ENCODE data around the gene TTYH1.

The TTYH1 gene

GRCh38 chr19:54424660-54425381 is 9.6 kb downstream of the TTYH1 start:
- DNase-seq = no peak

GRCh38 chr19:54425382-54425723 is 10.1 kb downstream of the TTYH1 start:
- no peak for DNase-seq

DNA sequence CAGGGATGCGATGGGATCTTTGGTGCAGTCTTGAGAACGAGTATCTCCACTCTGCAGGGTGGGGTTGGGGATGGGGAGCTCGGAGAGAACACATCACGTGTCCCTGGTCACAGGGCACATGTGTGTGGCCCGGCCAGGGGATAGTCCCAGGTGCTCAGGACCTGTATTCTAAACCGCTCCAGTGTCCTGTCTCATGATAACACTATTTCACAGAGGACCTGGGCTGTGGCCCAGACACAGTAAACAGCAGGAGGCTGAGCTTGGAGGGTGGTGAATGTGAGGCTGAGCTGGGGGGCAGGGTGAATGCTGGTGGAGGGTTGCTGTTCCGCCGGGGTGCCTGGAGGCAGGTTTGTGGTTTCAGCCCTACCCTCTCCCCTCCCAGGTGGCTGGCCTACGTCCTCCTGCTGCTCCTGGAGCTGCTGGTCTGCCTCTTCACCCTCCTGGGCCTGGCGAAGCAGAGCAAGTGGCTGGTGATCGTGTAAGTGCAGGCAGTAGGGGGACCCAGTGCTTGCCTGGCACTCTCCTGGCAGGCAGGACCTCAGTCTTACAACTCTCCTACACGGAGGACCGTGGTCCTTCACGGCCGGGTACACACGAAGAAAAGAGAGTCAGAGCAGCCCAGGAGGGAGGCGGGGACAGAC is 11.1 kb downstream of the TTYH1 start:
- DNase-seq = no peak

DNA sequence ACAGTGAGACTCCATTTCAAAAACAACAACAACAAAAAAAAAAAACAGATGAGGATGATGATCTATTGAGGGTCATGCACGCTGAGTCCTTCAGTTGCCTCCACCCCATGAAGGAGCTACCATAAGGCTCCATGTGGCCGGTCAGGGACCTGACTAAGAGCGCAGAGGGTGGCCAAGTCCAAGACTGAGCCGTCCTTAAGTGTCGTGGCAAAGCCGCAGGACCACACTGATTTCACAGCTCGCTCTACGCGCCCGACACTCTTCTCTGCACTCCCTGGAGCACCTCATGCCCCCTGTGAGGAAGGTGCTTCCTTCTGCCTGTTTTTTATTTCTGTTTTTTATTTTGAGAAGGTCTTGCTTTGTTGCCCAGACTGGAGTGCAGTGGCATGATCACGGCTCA is 12.3 kb downstream of the TTYH1 start:
- DNase-seq = no peak

DNA sequence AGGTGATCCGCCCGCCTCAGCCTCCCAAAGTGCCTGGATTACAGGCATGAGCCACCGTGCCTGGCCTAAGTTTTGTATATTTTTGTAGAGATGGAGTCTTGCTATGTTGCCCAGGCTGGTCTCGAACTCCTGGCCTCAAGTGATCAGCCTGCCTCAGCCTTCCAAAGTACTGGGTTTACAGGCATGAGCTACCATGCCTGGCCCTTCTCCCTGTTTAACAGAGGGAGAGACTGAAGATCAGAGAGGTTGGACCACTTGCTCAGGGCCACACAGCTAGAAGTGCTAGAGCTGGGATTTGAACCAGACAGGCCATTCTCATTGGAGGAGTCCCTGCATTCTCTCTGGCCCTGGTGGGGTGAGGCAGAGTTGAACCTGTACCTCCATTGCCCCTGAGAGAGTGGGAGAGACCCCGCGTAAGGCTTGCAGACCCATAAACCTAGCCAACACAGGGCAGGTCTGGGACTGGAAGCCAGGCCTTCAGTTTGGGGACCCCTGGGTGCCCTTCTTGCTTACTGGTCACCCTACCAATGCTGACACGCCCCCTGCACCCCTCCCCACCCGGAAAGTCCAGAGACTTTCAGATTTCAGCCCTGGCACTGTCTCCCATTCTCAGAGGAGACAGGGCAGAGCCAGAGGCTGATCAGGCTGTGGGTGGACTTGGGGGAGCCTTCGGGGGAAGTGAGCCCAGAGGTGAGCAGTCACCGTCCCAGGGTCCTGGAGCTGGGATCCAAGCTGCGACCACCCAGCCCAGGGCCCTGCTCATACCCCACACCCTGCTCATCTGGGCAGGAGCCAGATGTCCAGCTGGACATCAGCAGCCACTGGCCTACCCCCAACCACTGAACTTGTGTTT is 13.3 kb downstream of the TTYH1 start:
- DNase-seq = no peak

DNA sequence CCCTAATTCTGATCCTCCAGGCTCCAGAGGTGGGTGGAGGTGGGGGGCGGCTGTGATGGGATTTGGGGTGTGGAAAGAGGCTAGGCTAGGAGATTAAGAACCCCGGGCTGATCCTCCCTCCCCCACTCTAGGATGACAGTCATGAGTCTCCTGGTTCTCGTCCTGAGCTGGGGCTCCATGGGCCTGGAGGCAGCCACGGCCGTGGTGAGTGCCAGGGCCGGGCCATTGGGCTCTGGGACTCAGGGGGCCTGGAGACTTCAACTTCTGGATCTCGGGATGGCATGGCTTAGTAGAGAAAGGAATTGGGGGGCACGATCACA is 13.9 kb downstream of the TTYH1 start:
- no peak for DNase-seq

DNA sequence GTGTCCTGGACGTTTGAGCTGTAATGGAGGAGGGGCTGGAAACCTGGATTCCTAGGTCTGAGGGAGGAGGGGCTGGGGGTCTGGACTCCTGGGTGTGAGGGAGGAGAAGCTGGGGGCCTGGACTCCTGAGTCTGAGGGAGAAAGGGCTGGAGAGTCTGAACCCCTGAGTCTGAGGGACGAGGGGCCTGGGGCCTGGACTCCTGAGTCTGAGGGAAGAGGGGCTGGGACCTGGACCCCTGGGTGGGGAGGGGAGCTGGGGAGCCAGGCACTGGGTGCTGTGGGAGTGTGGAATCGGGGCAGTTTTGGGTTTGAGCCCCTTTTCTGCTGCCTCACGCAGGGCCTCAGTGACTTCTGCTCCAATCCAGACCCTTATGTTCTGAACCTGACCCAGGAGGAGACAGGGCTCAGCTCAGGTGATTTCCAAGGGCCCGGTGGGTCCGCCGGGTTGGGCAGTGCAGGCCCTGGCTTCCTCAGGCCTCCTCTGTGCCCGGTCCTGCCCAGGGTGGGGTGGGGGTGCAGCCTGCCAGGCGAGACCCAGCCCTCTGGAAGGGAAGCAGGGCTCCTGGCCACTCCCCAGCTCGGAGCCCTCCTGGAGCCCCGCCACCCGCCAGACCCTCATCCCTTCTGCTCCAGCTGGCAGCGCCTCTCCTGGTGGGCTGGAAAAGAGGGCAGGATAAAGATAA is 14.4 kb downstream of the TTYH1 start:
- DNase-seq = no peak

DNA sequence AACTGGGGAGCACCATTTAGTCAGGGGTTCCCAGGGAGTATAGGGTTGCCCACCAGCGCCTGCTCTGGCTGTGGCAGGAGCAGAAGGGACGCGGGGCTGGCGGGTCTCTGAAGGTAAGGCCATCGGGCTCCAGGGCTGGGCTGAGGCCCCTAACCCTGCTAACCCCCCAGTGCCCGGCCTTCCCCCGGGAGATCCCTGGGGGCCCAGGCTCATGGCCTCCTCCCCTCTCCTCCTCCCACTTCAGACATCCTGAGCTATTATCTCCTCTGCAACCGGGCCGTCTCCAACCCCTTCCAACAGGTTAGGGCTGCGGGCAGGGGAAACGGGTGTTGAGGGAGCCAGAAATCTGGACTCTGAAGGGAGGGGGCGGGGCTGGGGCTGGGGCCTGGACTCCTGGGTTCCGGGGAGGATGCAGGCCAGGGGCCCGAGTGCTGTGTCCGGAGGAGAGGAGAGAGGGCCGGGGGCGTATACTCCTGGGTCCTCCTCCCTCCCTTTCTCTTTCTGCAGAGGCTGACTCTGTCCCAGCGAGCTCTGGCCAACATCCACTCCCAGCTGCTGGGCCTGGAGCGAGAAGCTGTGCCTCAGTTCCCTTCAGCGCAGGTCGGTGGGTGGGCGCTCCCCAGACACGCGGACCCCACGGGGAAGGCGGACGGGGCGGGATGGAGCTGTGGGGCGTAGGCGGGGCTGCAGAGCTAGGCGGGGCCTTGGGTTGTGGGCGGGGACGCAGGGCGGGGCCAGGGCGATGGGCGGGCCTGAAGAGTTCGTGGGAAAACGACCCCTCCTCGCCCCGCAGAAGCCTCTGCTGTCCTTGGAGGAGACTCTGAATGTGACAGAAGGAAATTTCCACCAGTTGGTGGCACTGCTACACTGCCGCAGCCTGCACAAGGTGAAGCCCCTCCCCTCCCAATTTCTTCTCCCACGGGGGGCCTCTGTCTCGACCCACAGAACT is 15.3 kb downstream of the TTYH1 start:
- no peak for DNase-seq

DNA sequence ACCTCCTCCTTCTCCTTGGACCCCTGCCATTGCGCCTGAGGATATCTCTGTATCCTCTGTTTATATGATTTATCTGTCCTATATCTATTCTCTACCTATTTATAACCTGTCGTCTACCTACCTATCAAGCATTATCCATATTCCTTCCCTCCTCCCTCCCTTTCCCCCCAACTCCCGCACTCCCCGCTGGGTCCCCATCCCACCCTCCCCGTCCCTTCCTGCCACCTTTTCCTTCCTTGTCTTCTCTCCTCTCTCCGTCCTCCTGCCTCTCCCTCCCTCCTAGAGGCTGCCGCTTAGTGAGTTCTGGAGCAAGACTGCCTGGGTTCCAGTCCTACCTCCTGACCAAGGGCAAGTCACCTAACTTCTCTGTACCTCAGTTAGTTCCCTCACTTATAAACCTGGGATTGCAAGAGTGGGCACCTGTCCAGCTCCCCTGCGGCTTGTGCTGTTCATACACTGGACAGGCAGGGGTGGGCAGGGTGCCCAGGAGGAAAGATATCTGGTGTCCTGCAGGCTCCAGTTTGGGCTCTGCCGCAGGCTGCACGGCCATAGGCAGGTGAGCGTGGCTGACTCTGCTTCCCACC is 16.1 kb downstream of the TTYH1 start:
- DNase-seq = no peak

GRCh38 chr19:54432144-54432738 is 17.0 kb downstream of the TTYH1 start:
- DNase-seq = no peak

DNA sequence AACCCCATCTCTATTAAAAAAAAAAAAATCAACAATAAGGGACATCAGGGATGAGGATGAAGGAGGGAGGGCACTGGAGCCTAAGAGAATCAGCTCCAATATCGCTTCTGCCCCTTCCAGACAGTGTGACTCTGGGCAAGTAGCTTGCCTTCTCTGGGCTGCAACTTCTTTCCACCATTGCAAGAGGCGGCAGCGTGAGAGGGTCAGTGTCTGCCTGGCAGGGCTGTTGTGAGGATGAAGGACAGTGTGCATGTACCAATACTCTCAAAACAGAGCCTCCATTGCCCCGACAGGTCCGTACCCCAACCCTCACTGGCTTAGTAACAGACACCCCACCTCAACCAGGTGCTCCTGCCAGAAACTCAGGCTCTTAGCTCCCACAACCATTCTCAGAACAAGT is 18.4 kb downstream of the TTYH1 start:
- no peak for DNase-seq

- no peak for DNase-seq
These were observed 19.0 kb downstream of the TTYH1 start for GRCh38 chr19:54434112-54434872.

DNA sequence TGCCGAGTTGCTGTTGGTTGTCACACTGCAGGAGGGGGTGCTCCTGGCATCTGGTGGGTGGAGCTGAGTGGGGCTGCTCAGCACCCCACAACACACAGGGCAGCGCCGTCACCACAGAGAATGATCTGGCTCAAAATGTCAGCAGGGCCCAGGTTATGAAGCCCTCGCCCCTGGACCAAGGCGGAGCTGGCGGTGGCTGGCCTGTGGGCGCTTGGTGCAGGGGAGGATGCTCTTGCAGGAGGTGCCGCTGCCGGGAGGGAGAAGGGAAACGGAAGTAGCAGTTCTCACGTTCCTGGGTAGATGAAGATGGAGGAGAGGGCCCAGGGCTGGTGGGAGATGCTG is 19.6 kb downstream of the TTYH1 start:
- no peak for DNase-seq

- DNase-seq = no peak
These were observed 20.3 kb downstream of the TTYH1 start for GRCh38 chr19:54435551-54436016.

GRCh38 chr19:54436031-54436523 is 20.8 kb downstream of the TTYH1 start:
- DNase-seq = no peak

GRCh38 chr19:54436628-54437252 is 21.5 kb downstream of the TTYH1 start:
- no peak for DNase-seq

DNA sequence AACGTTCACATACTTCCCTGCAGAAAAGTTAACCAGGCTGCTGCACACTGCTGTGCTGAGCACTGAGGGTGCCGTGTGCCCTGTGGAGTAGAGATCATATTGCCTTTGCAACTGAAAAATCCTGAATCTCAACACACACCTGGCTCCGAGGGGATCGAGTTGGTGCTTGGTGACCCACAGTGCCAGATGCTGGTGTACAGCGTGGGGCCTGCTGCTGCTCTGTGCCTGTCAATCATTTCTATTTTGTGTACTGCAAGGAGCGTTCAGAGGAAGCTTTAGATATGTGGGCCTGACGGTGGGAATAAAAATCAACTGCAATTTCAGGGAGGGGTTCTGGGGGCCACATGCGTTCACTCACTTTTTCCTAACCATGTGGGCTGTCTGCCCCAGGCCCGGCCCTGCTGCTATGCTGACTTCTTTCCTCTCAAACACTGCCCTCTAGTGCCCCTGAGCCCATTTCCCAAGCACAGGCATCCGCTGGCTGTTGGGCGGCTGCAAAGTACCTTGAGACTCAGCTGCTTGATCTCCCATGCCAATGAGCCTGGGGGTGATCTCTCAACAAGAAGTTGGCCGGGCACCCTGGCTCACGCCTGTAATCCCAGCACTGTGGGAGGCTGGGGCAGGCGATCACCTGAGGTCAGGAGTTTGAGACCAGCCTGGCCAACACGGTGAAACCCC is 24.0 kb downstream of the TTYH1 start:
- no peak for DNase-seq

- DNase-seq = no peak
These were observed 25.4 kb downstream of the TTYH1 start for GRCh38 chr19:54440641-54441040.

DNA sequence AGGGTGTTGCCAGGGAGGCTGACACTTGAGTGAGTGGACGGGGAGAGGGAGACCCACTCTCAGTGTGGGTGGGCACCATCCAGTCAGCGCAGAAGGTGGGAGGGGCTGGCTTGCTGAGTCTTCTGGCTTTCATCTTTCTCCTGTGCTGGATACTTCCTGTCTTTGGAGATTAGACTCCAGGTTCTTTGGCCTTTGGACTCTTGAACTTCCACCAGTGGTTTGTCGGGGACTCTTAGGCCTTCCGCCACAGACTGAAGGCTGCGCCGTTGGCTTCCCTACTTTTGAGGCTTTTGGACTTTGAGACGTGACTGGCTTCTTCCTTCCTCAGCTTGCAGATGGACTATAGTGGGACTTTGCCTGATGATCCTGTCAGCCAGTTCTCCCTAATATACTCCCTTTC is 29.5 kb downstream of the TTYH1 start:
- no peak for DNase-seq
